Activated B cell treated with CpG ODN at 0.5 μM for 24 hours (primary cell): ENCODE results near the gene TMEM101. TPM values are rescaled to one million over a fixed set of nuclear protein-coding genes. Genes with fewer than 3 reads are reported as not detected.
"Not testable (repeated sequence)": the region's sequence is repeated elsewhere in the genome, so short reads cannot be mapped to it uniquely, and the experiment has no call there.

Experiments
- ATAC-seq: fragments of 200-7000 bp; cut with Tn5 transposase; one replicate; pipeline ENCODE4 v1.10.0; 2021; ENCODE audit warnings: low read depth, mild to moderate bottlenecking, moderate library complexity
- CTCF ChIA-PET: fragments of 350-600 bp; sonication (Branson Sonifier 250); formaldehyde crosslinking; loops from one replicate; lab custom pipeline; 2021; ENCODE audit warnings: antibody characterized with exemption; lab: Charles Lee
- POLR2A ChIA-PET: fragments of 350-600 bp; sonication (Branson Sonifier 250); formaldehyde crosslinking; loops from one replicate; lab custom pipeline; 2021; ENCODE audit warnings: antibody characterized with exemption; lab: Charles Lee
- DNase-seq: peaks from one replicate; pipeline ENCODE4 v3.0.0; 2022
- H3K27ac Mint-ChIP-seq: one replicate; pipeline ENCODE4 v1.8.0; 2020; ENCODE audit warnings: mixed read lengths
- H3K27me3 Mint-ChIP-seq: one replicate; pipeline ENCODE4 v1.8.0; 2021; ENCODE audit warnings: mixed read lengths
- H3K36me3 Mint-ChIP-seq: one replicate; pipeline ENCODE4 v1.8.0; 2021; ENCODE audit warnings: low read depth, mixed read lengths
- H3K4me1 Mint-ChIP-seq: one replicate; pipeline ENCODE4 v1.8.0; 2021; ENCODE audit warnings: mixed read lengths
- H3K4me3 Mint-ChIP-seq: one replicate; pipeline ENCODE4 v1.8.0; 2020; ENCODE audit warnings: mild to moderate bottlenecking, mixed read lengths
- H3K9me3 Mint-ChIP-seq: one replicate; pipeline ENCODE4 v1.8.0; 2020; ENCODE audit warnings: mixed read lengths
- intact Hi-C: fragments of 100-400 bp; cut with micrococcal nuclease; formaldehyde crosslinking; loops from one replicate; pipeline ENCODE4 v1.15.1; 2024
- total RNA-seq: library from RNA; stranded (reverse); gene quantifications from 2 replicates; pipeline ENCODE4 v1.2.3, GENCODE V29; 2022
- TF ChIP-seq, protein P1 (sequence below): fragments of 200-600 bp; IDR thresholded peaks from one replicate; pipeline ENCODE4 v1.8.0; 2022; ENCODE audit warnings: antibody characterized with exemption, mild to moderate bottlenecking

Gene TMEM101
- total RNA-seq, 1 donor from 2014 or later: 24.6 TPM

DNA sequence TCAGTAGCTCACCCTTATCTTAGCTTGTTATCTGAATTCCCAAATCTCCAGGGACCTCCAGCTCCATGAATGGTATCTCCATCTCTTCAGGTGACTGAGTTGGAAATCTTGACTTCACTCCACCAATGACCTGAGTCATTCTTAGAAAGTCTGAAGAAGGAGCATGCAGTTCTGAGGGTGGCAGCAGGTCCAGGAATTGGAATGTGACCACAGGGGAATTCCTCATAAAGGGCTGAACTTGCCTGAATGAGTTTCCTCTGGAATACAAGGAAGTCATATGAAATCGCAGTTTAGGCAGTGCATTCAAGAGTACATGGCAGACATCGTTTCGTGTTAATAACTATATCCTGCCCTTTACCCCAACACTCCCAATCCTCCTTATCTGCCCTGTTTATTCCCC is 48.5 kb downstream of the TMEM101 start:
- DNase-seq (no peak), ATAC-seq (no peak)
- no peaks in the 10 kb centered on the region for H3K9me3 Mint-ChIP-seq
- no peak overlapping the region for H3K27ac Mint-ChIP-seq
- CTCF ChIA-PET: no interaction called here
- H3K36me3 Mint-ChIP-seq: no peaks in the 10 kb centered on the region
- POLR2A ChIA-PET: no interaction called here
- intact Hi-C loops: no loop called here
- H3K4me3 Mint-ChIP-seq: no peak overlapping the region
- TF ChIP-seq, protein P1, sequence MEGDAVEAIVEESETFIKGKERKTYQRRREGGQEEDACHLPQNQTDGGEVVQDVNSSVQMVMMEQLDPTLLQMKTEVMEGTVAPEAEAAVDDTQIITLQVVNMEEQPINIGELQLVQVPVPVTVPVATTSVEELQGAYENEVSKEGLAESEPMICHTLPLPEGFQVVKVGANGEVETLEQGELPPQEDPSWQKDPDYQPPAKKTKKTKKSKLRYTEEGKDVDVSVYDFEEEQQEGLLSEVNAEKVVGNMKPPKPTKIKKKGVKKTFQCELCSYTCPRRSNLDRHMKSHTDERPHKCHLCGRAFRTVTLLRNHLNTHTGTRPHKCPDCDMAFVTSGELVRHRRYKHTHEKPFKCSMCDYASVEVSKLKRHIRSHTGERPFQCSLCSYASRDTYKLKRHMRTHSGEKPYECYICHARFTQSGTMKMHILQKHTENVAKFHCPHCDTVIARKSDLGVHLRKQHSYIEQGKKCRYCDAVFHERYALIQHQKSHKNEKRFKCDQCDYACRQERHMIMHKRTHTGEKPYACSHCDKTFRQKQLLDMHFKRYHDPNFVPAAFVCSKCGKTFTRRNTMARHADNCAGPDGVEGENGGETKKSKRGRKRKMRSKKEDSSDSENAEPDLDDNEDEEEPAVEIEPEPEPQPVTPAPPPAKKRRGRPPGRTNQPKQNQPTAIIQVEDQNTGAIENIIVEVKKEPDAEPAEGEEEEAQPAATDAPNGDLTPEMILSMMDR: no peak
- peaks cover 17% of the 10 kb centered on the region for H3K27me3 Mint-ChIP-seq
- peaks cover 5% of the 10 kb centered on the region for H3K4me1 Mint-ChIP-seq

DNA sequence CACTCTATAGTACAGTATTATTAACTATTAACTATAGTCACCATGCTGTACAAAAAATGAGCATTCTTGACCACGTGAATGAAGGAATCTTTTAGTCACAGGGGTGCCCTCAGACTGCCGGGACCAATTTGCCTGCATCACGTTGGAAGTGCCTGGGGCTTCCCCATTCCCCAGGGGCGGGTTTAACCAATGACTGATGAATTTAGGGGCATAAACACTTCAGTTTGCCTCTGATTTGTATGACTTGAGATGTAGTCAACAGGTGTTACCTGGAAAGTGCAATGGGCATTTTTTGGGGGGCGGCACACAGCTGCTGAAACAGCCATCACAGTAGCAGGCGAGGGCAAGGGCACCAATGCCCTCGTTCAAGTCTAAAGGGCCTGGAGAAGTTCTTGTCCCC is 52.3 kb downstream of the TMEM101 start:
- ChIA-PET POLR2A (no interaction called here), CTCF (interaction anchor here (1.4 kb wide), 1 partner anchor 19 kb away, joined by 5 read pairs; no protein-coding TSS in a partner anchor)
- Mint-ChIP-seq H3K9me3 (no peaks in the 10 kb centered on the region), H3K4me3 (no peak overlapping the region), H3K27ac (no peak overlapping the region), H3K27me3 (peaks cover 24% of the 10 kb centered on the region), H3K4me1 (peaks cover 5% of the 10 kb centered on the region), H3K36me3 (no peaks in the 10 kb centered on the region)
- TF ChIP-seq, protein P1: no peak
- no peak for DNase-seq
- ATAC-seq: peak; percentile 40
- intact Hi-C loops: no loop called here

DNA sequence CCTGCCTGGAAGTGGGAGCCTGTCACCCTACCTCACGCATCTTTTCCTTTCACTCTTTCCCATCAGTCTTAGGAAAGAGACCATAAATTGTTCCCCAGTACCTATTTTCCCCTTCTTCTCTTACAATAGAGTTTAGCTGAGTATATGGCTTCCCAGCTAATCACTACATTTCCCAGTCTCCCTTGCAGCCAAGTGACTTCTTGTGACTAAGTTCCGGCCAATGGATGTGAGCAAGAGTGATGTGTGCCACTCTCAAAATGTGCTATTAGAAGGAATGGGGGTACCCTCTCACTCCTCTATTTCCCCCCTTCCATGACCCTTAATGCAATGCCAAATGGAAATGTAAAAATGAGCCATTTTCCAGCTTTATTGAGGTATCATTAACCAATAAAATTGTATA is 52.8 kb downstream of the TMEM101 start:
- no peak overlapping the region for H3K4me3 Mint-ChIP-seq
- H3K4me1 Mint-ChIP-seq: peaks cover 5% of the 10 kb centered on the region
- no peaks in the 10 kb centered on the region for H3K36me3 Mint-ChIP-seq
- peaks cover 24% of the 10 kb centered on the region for H3K27me3 Mint-ChIP-seq
- no peak overlapping the region for H3K27ac Mint-ChIP-seq
- intact Hi-C loops: no loop called here
- TF ChIP-seq, protein P1: no peak
- no peak for ATAC-seq
- H3K9me3 Mint-ChIP-seq: no peaks in the 10 kb centered on the region
- POLR2A ChIA-PET: no interaction called here
- CTCF ChIA-PET: no interaction called here
- no peak for DNase-seq

DNA sequence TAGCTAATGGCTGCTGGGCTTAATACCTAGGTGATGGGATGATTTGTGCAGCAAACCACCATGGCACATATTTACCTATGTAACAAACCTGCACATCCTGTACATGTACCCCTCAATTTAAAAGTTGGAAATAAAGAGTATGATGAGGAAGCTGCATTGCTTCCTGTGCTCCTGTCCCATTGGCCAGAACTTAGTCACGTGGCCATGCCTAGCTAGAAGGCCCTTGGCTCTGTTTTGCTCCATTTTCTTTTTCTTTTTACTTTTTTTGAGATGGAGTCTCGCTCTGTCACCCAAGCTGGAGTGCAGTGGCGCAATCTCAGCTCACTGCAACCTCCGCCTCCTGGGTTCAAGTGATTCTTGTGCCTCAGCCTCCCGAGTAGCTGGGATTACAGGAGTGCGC is 53.5 kb downstream of the TMEM101 start:
- H3K27me3 Mint-ChIP-seq: peaks cover 24% of the 10 kb centered on the region
- H3K36me3 Mint-ChIP-seq, H3K27ac Mint-ChIP-seq, H3K9me3 Mint-ChIP-seq, H3K4me1 Mint-ChIP-seq, DNase-seq, H3K4me3 Mint-ChIP-seq, POLR2A ChIA-PET, CTCF ChIA-PET, ATAC-seq, intact Hi-C loops: not testable (repeated sequence)

Other genes starting within 250 kb of the TMEM101 start
- gene DUSP3, start 236.0 kb downstream of the TMEM101 start, total RNA-seq: 16.4 and 16.6 TPM in 2 replicates
- gene CFAP97D1, start 234.5 kb downstream of the TMEM101 start, total RNA-seq: not detected in 2 replicates
- not detected in 2 replicates for gene MPP3, start 181.8 kb downstream of the TMEM101 start, total RNA-seq
- not detected in 2 replicates for gene CD300LG, start 167.8 kb downstream of the TMEM101 start, total RNA-seq
- gene MPP2, start 107.4 kb downstream of the TMEM101 start, total RNA-seq: not detected in 2 replicates
- gene PPY, start 72.5 kb downstream of the TMEM101 start, total RNA-seq: not detected in 2 replicates
- not detected in 2 replicates for gene PYY, start 61.0 kb downstream of the TMEM101 start, total RNA-seq
- 1.0 and 1.2 TPM in 2 replicates for gene NAGS, start 10.3 kb downstream of the TMEM101 start, total RNA-seq
- 57.3 and 68.7 TPM in 2 replicates for gene LSM12, start 51.7 kb upstream of the TMEM101 start, total RNA-seq
- 30.9 and 35.2 TPM in 2 replicates for gene G6PC3, start 55.8 kb upstream of the TMEM101 start, total RNA-seq
- 28.4 and 35.1 TPM in 2 replicates for gene HDAC5, start 108.7 kb upstream of the TMEM101 start, total RNA-seq
- gene HROB, start 127.0 kb upstream of the TMEM101 start, total RNA-seq: 2.2 and 5.0 TPM in 2 replicates
- not detected in 2 replicates for gene ASB16, start 155.7 kb upstream of the TMEM101 start, total RNA-seq
- 32.3 and 36.0 TPM in 2 replicates for gene TMUB2, start 172.0 kb upstream of the TMEM101 start, total RNA-seq
- 92.0 and 103 TPM in 2 replicates for gene ATXN7L3, start 184.9 kb upstream of the TMEM101 start, total RNA-seq
- gene UBTF, start 204.7 kb upstream of the TMEM101 start, total RNA-seq: 139 and 146 TPM in 2 replicates